Liver (tissue), 9 donors: ENCODE results near the gene FOXC2. TPM values are rescaled to one million over a fixed set of nuclear protein-coding genes. Genes with fewer than 3 reads are reported as not detected.

Experiments
- DNase-seq: peaks from one replicate; pipeline ENCODE4 v3.0.0-alpha.2; 2017; ENCODE audit warnings: low spot score
- H3K27ac ChIP-seq, 2 donors: one replicate each; pipeline ENCODE4 v1.7.0; 2013; ENCODE audit warnings: inconsistent platforms in 2 of 2, low read length in 2 of 2, control low read depth in 1 of 2, low read depth in 1 of 2, mild to moderate bottlenecking in 1 of 2
- H3K27me3 ChIP-seq, 4 donors: one replicate each; pipeline versions ENCODE4 v1.6.1 to v1.7.0; 2013; ENCODE audit warnings: low read length in 3 of 4, inconsistent platforms in 1 of 4, mild to moderate bottlenecking in 1 of 4, moderate library complexity in 1 of 4; ENCODE audit not compliant: control insufficient read depth in 4 of 4, insufficient read depth in 4 of 4
- H3K36me3 ChIP-seq, 4 donors: one replicate each; pipeline versions ENCODE4 v1.6.1 to v1.7.0; 2013; ENCODE audit warnings: low read length in 3 of 4, mild to moderate bottlenecking in 3 of 4, low read depth in 1 of 4, moderate library complexity in 1 of 4; ENCODE audit not compliant: control insufficient read depth in 4 of 4, insufficient read depth in 3 of 4
- H3K4me1 ChIP-seq, 4 donors: one replicate each; pipeline versions ENCODE4 v1.6.1 to v1.7.0; 2013; ENCODE audit warnings: low read length in 3 of 4, mild to moderate bottlenecking in 3 of 4, moderate library complexity in 1 of 4; ENCODE audit not compliant: control insufficient read depth in 4 of 4, insufficient read depth in 4 of 4
- H3K4me3 ChIP-seq, 3 donors: one replicate each; pipeline versions ENCODE4 v1.6.1 to v1.7.0; 2013; ENCODE audit warnings: low read length in 3 of 3, control low read depth in 1 of 3, low read depth in 1 of 3, mild to moderate bottlenecking in 1 of 3
- H3K9ac ChIP-seq, 2 donors: one replicate each; pipeline ENCODE4 v1.7.0; 2013; ENCODE audit warnings: low read length in 2 of 2, mild to moderate bottlenecking in 2 of 2, moderate library complexity in 2 of 2, control low read depth in 1 of 2, low read depth in 1 of 2
- H3K9me3 ChIP-seq, 4 donors: one replicate each; pipeline versions ENCODE4 v1.6.1 to v1.7.0; 2013; ENCODE audit warnings: low read length in 3 of 4; ENCODE audit not compliant: control insufficient read depth in 4 of 4
- EGR1 ChIP-seq, 2 donors: IDR thresholded peaks; 2 replicates each; pipeline ENCODE4 v1.6.1; 2016 to 2018; ENCODE audit warnings: antibody characterized with exemption in 2 of 2, low read depth in 2 of 2
- FOXA1 ChIP-seq: IDR thresholded peaks from 2 replicates; pipeline ENCODE4 v1.6.1; 2016; ENCODE audit warnings: antibody characterized with exemption
- FOXA2 ChIP-seq: IDR thresholded peaks from 2 replicates; pipeline ENCODE4 v1.6.1; 2016; ENCODE audit warnings: antibody characterized with exemption
- GABPA ChIP-seq, 2 donors: IDR thresholded peaks in 1 of 2; conservative IDR thresholded peaks in 1 of 2; 2 replicates each; pipeline ENCODE4 v1.6.1; 2016; ENCODE audit warnings: antibody characterized with exemption in 2 of 2, mild to moderate bottlenecking in 1 of 2, moderate library complexity in 1 of 2
- HNF4A ChIP-seq, 2 donors: conservative IDR thresholded peaks; 2 replicates each; pipeline ENCODE4 v1.6.1; 2016; ENCODE audit warnings: antibody characterized with exemption in 2 of 2, mild to moderate bottlenecking in 2 of 2
- HNF4G ChIP-seq: IDR thresholded peaks from 2 replicates; pipeline ENCODE4 v1.6.1; 2016; ENCODE audit warnings: antibody characterized with exemption
- JUND ChIP-seq, 2 donors: IDR thresholded peaks; 2 replicates each; pipeline ENCODE4 v1.6.1; 2016; ENCODE audit warnings: antibody characterized with exemption in 2 of 2
- NR2F2 ChIP-seq: IDR thresholded peaks from 2 replicates; pipeline ENCODE4 v1.6.1; 2016; ENCODE audit warnings: antibody characterized with exemption
- RAD21 ChIP-seq, 2 donors: IDR thresholded peaks; 2 replicates each; pipeline ENCODE4 v1.6.1; 2016; ENCODE audit warnings: antibody characterized with exemption in 2 of 2, mild to moderate bottlenecking in 2 of 2
- RXRA ChIP-seq, 2 donors: IDR thresholded peaks; 2 replicates each; pipeline ENCODE4 v1.6.1; 2017 to 2018; ENCODE audit warnings: antibody characterized with exemption in 2 of 2, mild to moderate bottlenecking in 1 of 2
- SP1 ChIP-seq: IDR thresholded peaks from 2 replicates; pipeline ENCODE4 v1.6.1; 2018; ENCODE audit warnings: antibody characterized with exemption, mild to moderate bottlenecking
- TAF1 ChIP-seq: conservative IDR thresholded peaks from 2 replicates; pipeline ENCODE4 v1.6.1; 2016; ENCODE audit warnings: antibody characterized with exemption, mild to moderate bottlenecking
- WGBS: extraction: QIAGEN DNeasy Blood & Tissue Kit; methylation state at CpG from one replicate; pipeline ENCODE4 v1.1.7; 2013; 5-methylcytosine and 5-hydroxymethylcytosine counted together
- polyA plus RNA-seq, 2 donors: library from polyadenylated mRNA; stranded (reverse) in 1 of 2; unstranded in 1 of 2; fragments of 200-250 nt in 1 of 2; fragments of >200 nt in 1 of 2; fragmentation: Nextera tagmentation in 1 of 2; extraction: Ambion mirVana in 1 of 2; gene quantifications; one replicate each; pipeline versions ENCODE4 v1.2.1 to v1.2.3, GENCODE V29; 2013 to 2015
- total RNA-seq, 2 donors: library from RNA; depleted of rRNA; stranded (reverse); fragments of >200 nt; gene quantifications; one replicate each; pipeline ENCODE4 v1.2.3, GENCODE V29; 2014
- TF ChIP-seq, protein P1 (sequence below): IDR thresholded peaks from 2 replicates; pipeline ENCODE4 v1.6.1; 2016; ENCODE audit warnings: antibody characterized with exemption
- TF ChIP-seq, protein P2 (sequence below): fragments of 150-350 bp; IDR thresholded peaks from 2 replicates; pipeline ENCODE4 v1.5.1; 2017; ENCODE audit warnings: improper control_type of control experiment, low read depth, low read length; ENCODE audit not compliant: missing input control
- TF ChIP-seq, protein P3 (sequence below): IDR thresholded peaks from 2 replicates; pipeline ENCODE4 v1.6.1; 2016; ENCODE audit warnings: antibody characterized with exemption, mild to moderate bottlenecking
- TF ChIP-seq, protein P4 (sequence below): IDR thresholded peaks from 2 replicates; pipeline ENCODE4 v1.6.1; 2016; ENCODE audit warnings: antibody characterized with exemption
- TF ChIP-seq, protein P5 (sequence below): IDR thresholded peaks from 2 replicates; pipeline ENCODE4 v1.6.1; 2016; ENCODE audit warnings: antibody characterized with exemption
- donor health status: healthy.
- donor health status: healthy.
- donor health status: healthy.
- donor health status: healthy.
- donor health status: healthy.

FOXC2 gene
- total and polyA plus RNA-seq, 4 donors = 0.03 to 0.09 (median 0.08) TPM; not detected in 1

DNA sequence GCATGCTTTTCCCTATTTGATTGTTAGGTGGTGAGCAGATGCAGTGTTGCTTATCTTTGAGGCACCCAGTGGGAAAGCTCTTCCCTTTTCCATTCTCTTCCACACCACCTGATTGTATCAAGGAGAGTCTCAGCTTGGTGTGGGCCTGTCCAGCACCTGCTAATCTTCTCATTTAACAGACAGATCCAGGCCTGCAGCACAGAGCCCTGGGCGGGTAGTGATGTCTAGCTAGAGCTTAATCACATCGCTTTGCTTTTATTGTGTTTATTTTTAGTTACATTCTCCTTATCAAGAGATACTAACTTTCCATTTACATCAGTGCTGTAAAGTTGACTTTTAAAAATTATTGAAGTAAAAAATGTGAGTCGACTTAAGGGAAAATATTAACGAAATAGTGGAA is 35.9 kb downstream of the FOXC2 start:
- H3K27ac ChIP-seq = no peak overlapping the region
- no peak for TF ChIP-seq TAF1
- no peak for TF ChIP-seq RXRA (IDR thresholded peaks at IDR 0.05)
- TF ChIP-seq SP1 = no peak
- TF ChIP-seq HNF4G = no peak
- no peak for TF ChIP-seq NR2F2
- TF ChIP-seq FOXA2 = no peak
- TF ChIP-seq, protein P1, sequence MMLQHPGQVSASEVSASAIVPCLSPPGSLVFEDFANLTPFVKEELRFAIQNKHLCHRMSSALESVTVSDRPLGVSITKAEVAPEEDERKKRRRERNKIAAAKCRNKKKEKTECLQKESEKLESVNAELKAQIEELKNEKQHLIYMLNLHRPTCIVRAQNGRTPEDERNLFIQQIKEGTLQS = no peak
- no peak for TF ChIP-seq FOXA1
- no peak for TF ChIP-seq GABPA (IDR thresholded peaks at IDR 0.05 in 1 of 2, conservative IDR thresholded peaks at IDR 0.05 in 1 of 2)
- TF ChIP-seq JUND (IDR thresholded peaks at IDR 0.05) = no peak
- TF ChIP-seq, protein P2, sequence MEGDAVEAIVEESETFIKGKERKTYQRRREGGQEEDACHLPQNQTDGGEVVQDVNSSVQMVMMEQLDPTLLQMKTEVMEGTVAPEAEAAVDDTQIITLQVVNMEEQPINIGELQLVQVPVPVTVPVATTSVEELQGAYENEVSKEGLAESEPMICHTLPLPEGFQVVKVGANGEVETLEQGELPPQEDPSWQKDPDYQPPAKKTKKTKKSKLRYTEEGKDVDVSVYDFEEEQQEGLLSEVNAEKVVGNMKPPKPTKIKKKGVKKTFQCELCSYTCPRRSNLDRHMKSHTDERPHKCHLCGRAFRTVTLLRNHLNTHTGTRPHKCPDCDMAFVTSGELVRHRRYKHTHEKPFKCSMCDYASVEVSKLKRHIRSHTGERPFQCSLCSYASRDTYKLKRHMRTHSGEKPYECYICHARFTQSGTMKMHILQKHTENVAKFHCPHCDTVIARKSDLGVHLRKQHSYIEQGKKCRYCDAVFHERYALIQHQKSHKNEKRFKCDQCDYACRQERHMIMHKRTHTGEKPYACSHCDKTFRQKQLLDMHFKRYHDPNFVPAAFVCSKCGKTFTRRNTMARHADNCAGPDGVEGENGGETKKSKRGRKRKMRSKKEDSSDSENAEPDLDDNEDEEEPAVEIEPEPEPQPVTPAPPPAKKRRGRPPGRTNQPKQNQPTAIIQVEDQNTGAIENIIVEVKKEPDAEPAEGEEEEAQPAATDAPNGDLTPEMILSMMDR = no peak
- TF ChIP-seq HNF4A (conservative IDR thresholded peaks at IDR 0.05) = no peak
- TF ChIP-seq RAD21 (IDR thresholded peaks at IDR 0.05) = no peak
- TF ChIP-seq EGR1 (IDR thresholded peaks at IDR 0.05; ENCODE audit: low read depth in 2 of 2) = no peak
- TF ChIP-seq, protein P3, sequence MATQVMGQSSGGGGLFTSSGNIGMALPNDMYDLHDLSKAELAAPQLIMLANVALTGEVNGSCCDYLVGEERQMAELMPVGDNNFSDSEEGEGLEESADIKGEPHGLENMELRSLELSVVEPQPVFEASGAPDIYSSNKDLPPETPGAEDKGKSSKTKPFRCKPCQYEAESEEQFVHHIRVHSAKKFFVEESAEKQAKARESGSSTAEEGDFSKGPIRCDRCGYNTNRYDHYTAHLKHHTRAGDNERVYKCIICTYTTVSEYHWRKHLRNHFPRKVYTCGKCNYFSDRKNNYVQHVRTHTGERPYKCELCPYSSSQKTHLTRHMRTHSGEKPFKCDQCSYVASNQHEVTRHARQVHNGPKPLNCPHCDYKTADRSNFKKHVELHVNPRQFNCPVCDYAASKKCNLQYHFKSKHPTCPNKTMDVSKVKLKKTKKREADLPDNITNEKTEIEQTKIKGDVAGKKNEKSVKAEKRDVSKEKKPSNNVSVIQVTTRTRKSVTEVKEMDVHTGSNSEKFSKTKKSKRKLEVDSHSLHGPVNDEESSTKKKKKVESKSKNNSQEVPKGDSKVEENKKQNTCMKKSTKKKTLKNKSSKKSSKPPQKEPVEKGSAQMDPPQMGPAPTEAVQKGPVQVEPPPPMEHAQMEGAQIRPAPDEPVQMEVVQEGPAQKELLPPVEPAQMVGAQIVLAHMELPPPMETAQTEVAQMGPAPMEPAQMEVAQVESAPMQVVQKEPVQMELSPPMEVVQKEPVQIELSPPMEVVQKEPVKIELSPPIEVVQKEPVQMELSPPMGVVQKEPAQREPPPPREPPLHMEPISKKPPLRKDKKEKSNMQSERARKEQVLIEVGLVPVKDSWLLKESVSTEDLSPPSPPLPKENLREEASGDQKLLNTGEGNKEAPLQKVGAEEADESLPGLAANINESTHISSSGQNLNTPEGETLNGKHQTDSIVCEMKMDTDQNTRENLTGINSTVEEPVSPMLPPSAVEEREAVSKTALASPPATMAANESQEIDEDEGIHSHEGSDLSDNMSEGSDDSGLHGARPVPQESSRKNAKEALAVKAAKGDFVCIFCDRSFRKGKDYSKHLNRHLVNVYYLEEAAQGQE = no peak
- TF ChIP-seq, protein P4, sequence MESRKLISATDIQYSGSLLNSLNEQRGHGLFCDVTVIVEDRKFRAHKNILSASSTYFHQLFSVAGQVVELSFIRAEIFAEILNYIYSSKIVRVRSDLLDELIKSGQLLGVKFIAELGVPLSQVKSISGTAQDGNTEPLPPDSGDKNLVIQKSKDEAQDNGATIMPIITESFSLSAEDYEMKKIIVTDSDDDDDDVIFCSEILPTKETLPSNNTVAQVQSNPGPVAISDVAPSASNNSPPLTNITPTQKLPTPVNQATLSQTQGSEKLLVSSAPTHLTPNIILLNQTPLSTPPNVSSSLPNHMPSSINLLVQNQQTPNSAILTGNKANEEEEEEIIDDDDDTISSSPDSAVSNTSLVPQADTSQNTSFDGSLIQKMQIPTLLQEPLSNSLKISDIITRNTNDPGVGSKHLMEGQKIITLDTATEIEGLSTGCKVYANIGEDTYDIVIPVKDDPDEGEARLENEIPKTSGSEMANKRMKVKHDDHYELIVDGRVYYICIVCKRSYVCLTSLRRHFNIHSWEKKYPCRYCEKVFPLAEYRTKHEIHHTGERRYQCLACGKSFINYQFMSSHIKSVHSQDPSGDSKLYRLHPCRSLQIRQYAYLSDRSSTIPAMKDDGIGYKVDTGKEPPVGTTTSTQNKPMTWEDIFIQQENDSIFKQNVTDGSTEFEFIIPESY = no peak
- TF ChIP-seq, protein P5, sequence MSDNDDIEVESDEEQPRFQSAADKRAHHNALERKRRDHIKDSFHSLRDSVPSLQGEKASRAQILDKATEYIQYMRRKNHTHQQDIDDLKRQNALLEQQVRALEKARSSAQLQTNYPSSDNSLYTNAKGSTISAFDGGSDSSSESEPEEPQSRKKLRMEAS = no peak
- H3K27me3 ChIP-seq = peaks cover 0 to 4% (median 0%) of the 10 kb centered on the region in 4 donors
- WGBS = 64% methylated on average over 4 of the region's 4 CpGs
- H3K4me1 ChIP-seq = no peaks in the 10 kb centered on the region
- no peak for DNase-seq
- H3K9ac ChIP-seq = no peak overlapping the region
- no peaks in the 10 kb centered on the region for H3K9me3 ChIP-seq
- H3K4me3 ChIP-seq = no peak overlapping the region
- H3K36me3 ChIP-seq = no peaks in the 10 kb centered on the region
